Tibial artery (tissue), 4 donors: ENCODE results near the gene ZFYVE26.

Experiments used
- DNase-seq, 2 donors: peaks; one replicate each; pipeline ENCODE4 v3.0.0-alpha.2; 2019
- H3K27ac ChIP-seq, 2 donors: fragments of 200-600 bp; sonication (generic) in 1 of 2; 1 replicate in 1 of 2; 2 replicates in 1 of 2; pipeline ENCODE4 v1.5.1; 2018 to 2019; ENCODE audit warnings: mild to moderate bottlenecking in 1 of 2
- H3K27me3 ChIP-seq, 2 donors: fragments of 200-600 bp; sonication (generic) in 1 of 2; one replicate each; pipeline versions ENCODE4 v1.5.1 to v1.6.0; 2016 to 2019
- H3K36me3 ChIP-seq, 3 donors: fragments of 200-600 bp; sonication (generic) in 2 of 3; one replicate each; pipeline ENCODE4 v1.5.1; 2016 to 2019; ENCODE audit warnings: mild to moderate bottlenecking in 2 of 3
- H3K4me1 ChIP-seq, 4 donors: fragments of 200-600 bp; sonication (generic) in 2 of 4; 1 replicate in 3 of 4; 2 replicates in 1 of 4; pipeline ENCODE4 v1.5.1; 2016 to 2019
- H3K4me3 ChIP-seq, 2 donors: fragments of 200-600 bp; sonication (generic) in 1 of 2; 1 replicate in 1 of 2; 2 replicates in 1 of 2; pipeline ENCODE4 v1.5.1; 2018 to 2019; ENCODE audit warnings: mild to moderate bottlenecking in 2 of 2
- H3K9me3 ChIP-seq, 3 donors: fragments of 200-600 bp; sonication (generic) in 1 of 3; one replicate each; pipeline ENCODE4 v1.5.1; 2016 to 2019
- intact Hi-C: fragments of 100-400 bp; cut with DNase I; formaldehyde crosslinking; loops from one replicate; pipeline ENCODE4 v1.15.0; 2023; ENCODE audit warnings: low total_unique reads
- TF ChIP-seq, protein P1 (sequence below), 2 experiments: fragments of 200-600 bp in 1 of 2; fragments of 450-650 bp in 1 of 2; IDR thresholded peaks; one replicate each; pipeline ENCODE4 v1.5.1; 2017 to 2019; ENCODE audit warnings: antibody characterized with exemption in 2 of 2, mild to moderate bottlenecking in 1 of 2, moderate library complexity in 1 of 2

ZFYVE26 gene

GRCh38 chr14:67763158-67763822 lies 53.1 kb downstream of the ZFYVE26 start:
- H3K4me3 ChIP-seq = no peak overlapping the region
- no peaks in the 10 kb centered on the region for H3K9me3 ChIP-seq
- TF ChIP-seq, protein P1, sequence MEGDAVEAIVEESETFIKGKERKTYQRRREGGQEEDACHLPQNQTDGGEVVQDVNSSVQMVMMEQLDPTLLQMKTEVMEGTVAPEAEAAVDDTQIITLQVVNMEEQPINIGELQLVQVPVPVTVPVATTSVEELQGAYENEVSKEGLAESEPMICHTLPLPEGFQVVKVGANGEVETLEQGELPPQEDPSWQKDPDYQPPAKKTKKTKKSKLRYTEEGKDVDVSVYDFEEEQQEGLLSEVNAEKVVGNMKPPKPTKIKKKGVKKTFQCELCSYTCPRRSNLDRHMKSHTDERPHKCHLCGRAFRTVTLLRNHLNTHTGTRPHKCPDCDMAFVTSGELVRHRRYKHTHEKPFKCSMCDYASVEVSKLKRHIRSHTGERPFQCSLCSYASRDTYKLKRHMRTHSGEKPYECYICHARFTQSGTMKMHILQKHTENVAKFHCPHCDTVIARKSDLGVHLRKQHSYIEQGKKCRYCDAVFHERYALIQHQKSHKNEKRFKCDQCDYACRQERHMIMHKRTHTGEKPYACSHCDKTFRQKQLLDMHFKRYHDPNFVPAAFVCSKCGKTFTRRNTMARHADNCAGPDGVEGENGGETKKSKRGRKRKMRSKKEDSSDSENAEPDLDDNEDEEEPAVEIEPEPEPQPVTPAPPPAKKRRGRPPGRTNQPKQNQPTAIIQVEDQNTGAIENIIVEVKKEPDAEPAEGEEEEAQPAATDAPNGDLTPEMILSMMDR (IDR thresholded peaks at IDR 0.05) = no peak
- H3K27ac ChIP-seq = no peak overlapping the region
- DNase-seq = no peak
- peaks cover 49 to 88% (median 80%) of the 10 kb centered on the region in 3 donors for H3K36me3 ChIP-seq
- H3K27me3 ChIP-seq = no peaks in the 10 kb centered on the region
- H3K4me1 ChIP-seq = no peaks in the 10 kb centered on the region
- intact Hi-C loops = no loop called here

- DNase-seq = no peak
- Histone ChIP-seq H3K4me3 (no peak overlapping the region), H3K9me3 (no peaks in the 10 kb centered on the region), H3K4me1 (no peaks in the 10 kb centered on the region), H3K27ac (no peak overlapping the region), H3K27me3 (no peaks in the 10 kb centered on the region), H3K36me3 (peaks cover 38 to 84% (median 73%) of the 10 kb centered on the region in 3 donors)
- TF ChIP-seq, protein P1 (IDR thresholded peaks at IDR 0.05) = no peak
- intact Hi-C loops = no loop called here
These were observed 54.3 kb downstream of the ZFYVE26 start for GRCh38 chr14:67762051-67762450.

- Histone ChIP-seq H3K4me3 (no peak overlapping the region), H3K4me1 (no peaks in the 10 kb centered on the region), H3K36me3 (peaks cover 37 to 79% (median 57%) of the 10 kb centered on the region in 3 donors), H3K27me3 (no peaks in the 10 kb centered on the region), H3K27ac (no peak overlapping the region), H3K9me3 (no peaks in the 10 kb centered on the region)
- TF ChIP-seq, protein P1 (IDR thresholded peaks at IDR 0.05) = no peak
- intact Hi-C loops = no loop called here
- no peak for DNase-seq
These were observed 56.5 kb downstream of the ZFYVE26 start for GRCh38 chr14:67759916-67760315.

- no peak overlapping the region for H3K27ac ChIP-seq
- peaks cover 49 to 79% (median 61%) of the 10 kb centered on the region in 3 donors for H3K36me3 ChIP-seq
- H3K9me3 ChIP-seq = no peaks in the 10 kb centered on the region
- H3K4me1 ChIP-seq = no peaks in the 10 kb centered on the region
- TF ChIP-seq, protein P1 (IDR thresholded peaks at IDR 0.05) = no peak
- no peak for DNase-seq
- H3K4me3 ChIP-seq = no peak overlapping the region
- H3K27me3 ChIP-seq = no peaks in the 10 kb centered on the region
- intact Hi-C loops = no loop called here
These were observed 59.2 kb downstream of the ZFYVE26 start for GRCh38 chr14:67757175-67757574.

- intact Hi-C loops = no loop called here
- H3K9me3 ChIP-seq = no peaks in the 10 kb centered on the region
- DNase-seq = no peak
- TF ChIP-seq, protein P1 (IDR thresholded peaks at IDR 0.05) = no peak
- no peak overlapping the region for H3K27ac ChIP-seq
- no peak overlapping the region for H3K4me3 ChIP-seq
- no peaks in the 10 kb centered on the region for H3K4me1 ChIP-seq
- peaks cover 50 to 79% (median 63%) of the 10 kb centered on the region in 3 donors for H3K36me3 ChIP-seq
- H3K27me3 ChIP-seq = no peaks in the 10 kb centered on the region
These were observed 59.9 kb downstream of the ZFYVE26 start for GRCh38 chr14:67756496-67756895.
